NCI-H2227 treated with DMSO at 0.1 percent for 48 hours (cell line): ENCODE results near the gene CRP.
"Not testable (repeated sequence)": the region's sequence is repeated elsewhere in the genome, so short reads cannot be mapped to it uniquely, and the experiment has no call there.

ENCODE experiments used
- DNase-seq: peaks from one replicate; lab custom pipeline; 2025; lab: John Stamatoyannopoulos, UW

CRP gene

GRCh38 chr1:159714529-159714928 lies at the start of gene CRP:
CRP (minus strand) TSS chr1:159714589; CDS start chr1:159714485, 104 bp downstream.
- no peak for DNase-seq

GRCh38 chr1:159763686-159764085 lies 49.3 kb upstream of the CRP start:
- no peak for DNase-seq

- DNase-seq = no peak
Observed at GRCh38 chr1:159756397-159756796, 42.0 kb upstream of the CRP start.

GRCh38 chr1:159755451-159756007 lies 41.1 kb upstream of the CRP start:
- no peak for DNase-seq

GRCh38 chr1:159753386-159753785 lies 39.0 kb upstream of the CRP start:
- DNase-seq = no peak

- DNase-seq = no peak
Observed at GRCh38 chr1:159752135-159752580, 37.8 kb upstream of the CRP start.

- DNase-seq = no peak
Observed at GRCh38 chr1:159751031-159751430, 36.6 kb upstream of the CRP start.

- DNase-seq = no peak
Observed at GRCh38 chr1:159750621-159751020, 36.2 kb upstream of the CRP start.

GRCh38 chr1:159749630-159750029 lies 35.2 kb upstream of the CRP start:
- no peak for DNase-seq

- DNase-seq = no peak
Observed at GRCh38 chr1:159748370-159748769, 34.0 kb upstream of the CRP start.

- no peak for DNase-seq
Observed at GRCh38 chr1:159746666-159747065, 32.3 kb upstream of the CRP start.

- DNase-seq = no peak
Observed at GRCh38 chr1:159743651-159744410, 29.4 kb upstream of the CRP start.

- DNase-seq = no peak
Observed at GRCh38 chr1:159737238-159737916, 23.0 kb upstream of the CRP start.

GRCh38 chr1:159723188-159723587 lies 8.8 kb upstream of the CRP start:
- not testable (repeated sequence) for DNase-seq

GRCh38 chr1:159719990-159720389 lies 5.6 kb upstream of the CRP start:
- DNase-seq = no peak

GRCh38 chr1:159715855-159716254 lies 1.5 kb upstream of the CRP start:
- DNase-seq = no peak

- DNase-seq = no peak
Observed at GRCh38 chr1:159712080-159712479, 2.3 kb downstream of the CRP start.

- DNase-seq = no peak
Observed at GRCh38 chr1:159707472-159708260, 6.7 kb downstream of the CRP start.

- DNase-seq = no peak
Observed at GRCh38 chr1:159705904-159706256, 8.5 kb downstream of the CRP start.

GRCh38 chr1:159705251-159705903 lies 9.0 kb downstream of the CRP start:
- DNase-seq = no peak

- no peak for DNase-seq
Observed at GRCh38 chr1:159704481-159704880, 9.9 kb downstream of the CRP start.

GRCh38 chr1:159700312-159700711 lies 14.1 kb downstream of the CRP start:
- no peak for DNase-seq
